HL-60 (cell line): ENCODE data around the gene PILRB.

Experiments used
- DNase-seq, 2 experiments: peaks; one replicate each; pipeline ENCODE4 v3.0.0-alpha.2; 2010 to 2020; ENCODE audit warnings: low read depth in 1 of 2, low spot score in 1 of 2
- H3K27ac ChIP-seq: fragments of 250-450 bp; sonication (Bioruptor Pico); replicated peaks from 2 replicates; pipeline ENCODE4 v1.5.1; 2020; ENCODE audit warnings: mild to moderate bottlenecking, moderate library complexity
- H3K27me3 ChIP-seq: fragments of 250-450 bp; sonication (Bioruptor Pico); 2 replicates; pipeline ENCODE4 v1.5.1; 2021; ENCODE audit warnings: mild to moderate bottlenecking, moderate library complexity; ENCODE audit not compliant: insufficient read depth, poor library complexity, severe bottlenecking
- H3K4me3 ChIP-seq: replicated peaks from 2 replicates; pipeline ENCODE4 v1.5.1; 2011; ENCODE audit warnings: mild to moderate bottlenecking, control low read depth, low read length; ENCODE audit not compliant: insufficient read depth
- GABPA ChIP-seq: IDR thresholded peaks from 2 replicates; pipeline ENCODE4 v1.6.1; 2012; ENCODE audit warnings: low read depth
- POLR2AphosphoS5 ChIP-seq: IDR thresholded peaks from 2 replicates; pipeline ENCODE4 v1.6.1; 2012; ENCODE audit warnings: low read depth
- SPI1 ChIP-seq: IDR thresholded peaks from 2 replicates; pipeline ENCODE4 v1.6.1; 2012; ENCODE audit warnings: low read depth, mild to moderate bottlenecking, borderline replicate concordance
- TF ChIP-seq, protein P1 (sequence below): IDR thresholded peaks from 2 replicates; pipeline ENCODE4 v1.6.1; 2012; ENCODE audit warnings: low read depth; ENCODE audit not compliant: insufficient replicate concordance
- TF ChIP-seq, protein P2 (sequence below): IDR thresholded peaks from one replicate; pipeline ENCODE4 v1.5.1; 2011; ENCODE audit warnings: low read length, control low read depth, inconsistent platforms; ENCODE audit not compliant: insufficient read depth

The PILRB gene

DNA sequence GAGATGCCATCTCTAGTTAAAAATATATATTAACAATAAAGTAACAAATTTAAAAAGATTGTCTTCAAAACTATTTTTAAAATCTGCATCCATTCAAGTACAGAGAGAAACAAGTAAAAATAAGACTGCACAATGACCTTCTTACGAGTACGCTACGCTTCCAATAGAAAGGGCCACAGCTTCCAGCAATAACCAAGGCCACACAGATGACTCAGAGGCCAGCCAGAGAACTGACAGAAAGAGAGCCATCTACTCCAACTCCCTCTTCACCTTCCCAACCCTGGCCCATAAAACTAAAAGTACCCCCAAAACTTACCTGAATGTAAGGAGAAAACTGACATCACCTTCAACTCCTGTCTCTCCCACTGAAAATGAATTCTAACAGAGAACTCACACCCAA, 42.1 kb downstream of the PILRB start:
- TF ChIP-seq SPI1 (no peak), POLR2AphosphoS5 (no peak), GABPA (no peak)
- TF ChIP-seq, protein P1, sequence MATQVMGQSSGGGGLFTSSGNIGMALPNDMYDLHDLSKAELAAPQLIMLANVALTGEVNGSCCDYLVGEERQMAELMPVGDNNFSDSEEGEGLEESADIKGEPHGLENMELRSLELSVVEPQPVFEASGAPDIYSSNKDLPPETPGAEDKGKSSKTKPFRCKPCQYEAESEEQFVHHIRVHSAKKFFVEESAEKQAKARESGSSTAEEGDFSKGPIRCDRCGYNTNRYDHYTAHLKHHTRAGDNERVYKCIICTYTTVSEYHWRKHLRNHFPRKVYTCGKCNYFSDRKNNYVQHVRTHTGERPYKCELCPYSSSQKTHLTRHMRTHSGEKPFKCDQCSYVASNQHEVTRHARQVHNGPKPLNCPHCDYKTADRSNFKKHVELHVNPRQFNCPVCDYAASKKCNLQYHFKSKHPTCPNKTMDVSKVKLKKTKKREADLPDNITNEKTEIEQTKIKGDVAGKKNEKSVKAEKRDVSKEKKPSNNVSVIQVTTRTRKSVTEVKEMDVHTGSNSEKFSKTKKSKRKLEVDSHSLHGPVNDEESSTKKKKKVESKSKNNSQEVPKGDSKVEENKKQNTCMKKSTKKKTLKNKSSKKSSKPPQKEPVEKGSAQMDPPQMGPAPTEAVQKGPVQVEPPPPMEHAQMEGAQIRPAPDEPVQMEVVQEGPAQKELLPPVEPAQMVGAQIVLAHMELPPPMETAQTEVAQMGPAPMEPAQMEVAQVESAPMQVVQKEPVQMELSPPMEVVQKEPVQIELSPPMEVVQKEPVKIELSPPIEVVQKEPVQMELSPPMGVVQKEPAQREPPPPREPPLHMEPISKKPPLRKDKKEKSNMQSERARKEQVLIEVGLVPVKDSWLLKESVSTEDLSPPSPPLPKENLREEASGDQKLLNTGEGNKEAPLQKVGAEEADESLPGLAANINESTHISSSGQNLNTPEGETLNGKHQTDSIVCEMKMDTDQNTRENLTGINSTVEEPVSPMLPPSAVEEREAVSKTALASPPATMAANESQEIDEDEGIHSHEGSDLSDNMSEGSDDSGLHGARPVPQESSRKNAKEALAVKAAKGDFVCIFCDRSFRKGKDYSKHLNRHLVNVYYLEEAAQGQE = no peak
- TF ChIP-seq, protein P2, sequence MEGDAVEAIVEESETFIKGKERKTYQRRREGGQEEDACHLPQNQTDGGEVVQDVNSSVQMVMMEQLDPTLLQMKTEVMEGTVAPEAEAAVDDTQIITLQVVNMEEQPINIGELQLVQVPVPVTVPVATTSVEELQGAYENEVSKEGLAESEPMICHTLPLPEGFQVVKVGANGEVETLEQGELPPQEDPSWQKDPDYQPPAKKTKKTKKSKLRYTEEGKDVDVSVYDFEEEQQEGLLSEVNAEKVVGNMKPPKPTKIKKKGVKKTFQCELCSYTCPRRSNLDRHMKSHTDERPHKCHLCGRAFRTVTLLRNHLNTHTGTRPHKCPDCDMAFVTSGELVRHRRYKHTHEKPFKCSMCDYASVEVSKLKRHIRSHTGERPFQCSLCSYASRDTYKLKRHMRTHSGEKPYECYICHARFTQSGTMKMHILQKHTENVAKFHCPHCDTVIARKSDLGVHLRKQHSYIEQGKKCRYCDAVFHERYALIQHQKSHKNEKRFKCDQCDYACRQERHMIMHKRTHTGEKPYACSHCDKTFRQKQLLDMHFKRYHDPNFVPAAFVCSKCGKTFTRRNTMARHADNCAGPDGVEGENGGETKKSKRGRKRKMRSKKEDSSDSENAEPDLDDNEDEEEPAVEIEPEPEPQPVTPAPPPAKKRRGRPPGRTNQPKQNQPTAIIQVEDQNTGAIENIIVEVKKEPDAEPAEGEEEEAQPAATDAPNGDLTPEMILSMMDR = no peak
- H3K4me3 ChIP-seq = no peak overlapping the region
- no peak overlapping the region for H3K27ac ChIP-seq
- no peak for DNase-seq
- H3K27me3 ChIP-seq = no peaks in the 10 kb centered on the region

DNA sequence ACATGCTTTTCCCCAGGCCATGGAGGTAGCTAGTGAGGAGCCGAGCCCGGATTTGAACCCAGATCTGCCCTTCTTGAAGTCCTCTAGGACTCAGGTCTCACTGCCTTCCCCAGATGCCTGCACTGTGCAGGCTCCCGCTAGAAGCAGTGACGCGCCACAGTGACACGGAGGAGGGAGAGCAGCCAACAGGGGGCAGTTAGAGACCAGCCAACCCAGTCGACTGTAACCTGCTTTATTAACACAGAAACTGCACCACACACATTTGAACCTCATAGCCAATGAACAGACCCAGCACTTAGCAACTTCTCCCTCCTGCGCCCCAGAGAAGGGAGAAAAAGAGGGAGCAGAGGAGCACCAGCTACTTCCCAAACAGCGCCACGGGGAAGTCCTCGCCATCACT, 42.7 kb downstream of the PILRB start:
- no peak overlapping the region for H3K4me3 ChIP-seq
- TF ChIP-seq GABPA = no peak
- no peak overlapping the region for H3K27ac ChIP-seq
- no peak for DNase-seq
- no peaks in the 10 kb centered on the region for H3K27me3 ChIP-seq

DNA sequence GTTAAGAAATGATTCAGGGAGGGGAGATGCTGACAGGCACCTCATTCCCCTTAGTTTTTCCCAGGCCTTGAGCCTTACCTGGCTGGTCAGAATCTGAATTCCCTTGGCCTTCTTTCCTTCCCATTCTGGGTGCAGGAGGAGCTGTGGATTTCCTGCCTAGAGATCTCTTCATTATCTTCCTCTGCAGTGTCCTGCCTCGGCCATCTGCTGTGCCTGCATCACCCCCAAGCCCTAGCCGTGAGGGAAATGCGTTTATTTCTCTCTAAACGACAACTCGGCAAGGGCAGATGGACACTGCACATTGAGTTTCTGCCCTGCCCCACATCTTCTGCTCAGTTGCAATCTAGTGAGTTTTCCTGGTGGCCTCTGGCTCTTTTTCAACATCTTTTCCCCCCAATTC, 43.9 kb downstream of the PILRB start:
- Histone ChIP-seq H3K27me3 (no peaks in the 10 kb centered on the region), H3K4me3 (no peak overlapping the region), H3K27ac (no peak overlapping the region)
- DNase-seq = no peak
- TF ChIP-seq POLR2AphosphoS5 = no peak
- TF ChIP-seq, protein P1 = no peak

DNA sequence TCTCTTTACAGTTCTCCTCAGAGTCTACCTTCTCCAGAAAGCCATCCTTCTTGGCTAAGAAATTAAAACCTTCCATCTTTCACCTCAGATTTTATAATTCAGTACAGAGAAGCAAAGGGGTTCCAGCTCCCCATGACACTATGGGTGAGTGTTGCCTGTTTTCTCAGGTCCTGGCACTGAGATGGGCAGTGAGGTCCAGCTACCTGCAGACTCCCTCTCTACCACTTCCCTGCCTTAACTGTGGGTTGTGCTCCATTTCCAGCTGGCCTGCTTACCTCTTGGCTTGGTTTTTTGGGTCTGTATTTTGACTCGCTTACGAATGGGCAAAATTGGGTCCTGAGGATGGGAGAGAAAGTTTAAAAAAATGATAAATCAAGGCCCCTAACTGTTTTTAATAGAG, 44.3 kb downstream of the PILRB start:
- TF ChIP-seq SPI1 = no peak
- TF ChIP-seq POLR2AphosphoS5 = no peak
- TF ChIP-seq, protein P2 = no peak
- no peak for TF ChIP-seq GABPA
- TF ChIP-seq, protein P1 = no peak
- no peak overlapping the region for H3K27ac ChIP-seq
- H3K27me3 ChIP-seq = no peaks in the 10 kb centered on the region
- no peak for DNase-seq
- H3K4me3 ChIP-seq = no peak overlapping the region
